GM19099 (cell line): Measurements from ENCODE around the gene KIF14.

ENCODE experiments used
- POLR2A ChIP-seq: IDR thresholded peaks from 3 replicates; pipeline ENCODE4 v1.6.1; 2011; ENCODE audit warnings: low read depth; ENCODE audit not compliant: insufficient read length; ENCODE audit errors: extremely low read depth

KIF14 gene

DNA sequence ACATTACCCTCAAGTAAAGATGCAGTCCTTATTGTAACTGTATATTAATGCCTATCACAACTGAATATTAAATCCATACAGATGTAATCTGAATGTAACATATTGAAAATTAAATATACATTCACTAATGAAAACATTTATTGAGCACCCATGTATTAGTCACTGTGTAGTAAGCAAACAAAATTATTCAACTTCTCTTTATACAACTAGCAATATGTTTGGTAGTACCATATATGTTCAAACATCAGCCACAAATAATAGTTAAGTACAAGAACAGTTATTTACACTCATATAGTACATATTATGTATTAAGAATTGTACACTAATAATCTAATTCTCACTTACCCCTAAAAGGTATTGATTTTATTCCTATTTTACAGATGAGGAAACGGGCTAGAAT, 17.9 kb downstream of the KIF14 start:
- TF ChIP-seq POLR2A = no peak

DNA sequence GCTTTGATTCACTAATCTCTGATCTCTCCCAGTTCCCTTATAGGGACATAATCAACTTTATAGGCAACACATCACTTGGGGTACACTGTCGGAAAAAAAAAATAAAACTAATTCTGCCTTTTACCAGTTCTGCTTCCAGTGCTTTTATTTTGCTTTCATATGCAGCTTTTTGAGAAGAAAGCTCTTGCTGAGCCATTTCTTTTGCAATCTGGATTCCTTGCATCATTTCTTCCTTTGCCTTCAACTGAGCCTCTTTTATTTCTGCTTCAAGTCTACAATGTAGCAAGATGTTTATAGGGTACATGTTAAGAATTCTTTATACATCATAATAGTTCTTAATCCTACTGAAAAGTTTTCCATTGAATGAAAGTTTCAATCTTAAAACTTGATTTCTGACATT, 30.6 kb downstream of the KIF14 start:
- TF ChIP-seq POLR2A = no peak

DNA sequence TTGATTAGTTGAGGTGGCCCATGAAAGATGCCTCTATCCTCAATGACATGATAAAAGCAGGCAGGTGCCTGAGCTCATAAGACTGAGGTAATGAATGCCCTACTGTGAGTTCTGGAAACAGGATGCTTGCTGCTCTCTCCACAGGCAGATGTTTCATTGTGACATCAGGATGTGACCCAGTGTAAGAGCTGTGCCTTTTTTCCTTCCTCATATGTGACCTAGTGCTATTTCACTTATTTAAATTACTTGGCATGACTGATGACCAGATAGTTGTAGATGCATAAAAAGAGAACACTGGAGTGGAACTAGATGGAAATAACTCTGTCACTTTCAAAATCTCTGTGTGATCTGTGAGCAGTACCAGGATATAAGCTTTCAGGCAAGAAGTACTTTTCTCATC, 31.9 kb downstream of the KIF14 start:
- TF ChIP-seq POLR2A = no peak

DNA sequence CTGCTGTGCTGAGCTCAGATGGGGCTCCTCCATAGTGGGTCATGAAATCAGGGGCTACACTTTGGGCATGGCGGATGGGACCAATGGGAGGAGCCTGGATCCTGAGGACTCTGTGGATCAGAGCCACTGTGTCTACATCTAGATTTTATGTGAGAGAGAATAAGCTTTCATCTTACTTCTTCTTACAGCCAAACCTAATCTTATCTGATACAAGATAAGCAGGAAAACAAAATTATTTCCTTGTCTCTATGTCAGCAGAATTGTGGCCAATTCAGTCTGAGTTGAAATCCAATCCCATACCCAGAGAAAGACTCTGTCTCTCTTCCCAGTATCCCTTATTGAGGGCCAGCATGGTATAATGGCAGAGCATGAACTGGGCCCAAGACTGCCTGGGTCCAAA, 56.2 kb downstream of the KIF14 start:
- TF ChIP-seq POLR2A = no peak

DNA sequence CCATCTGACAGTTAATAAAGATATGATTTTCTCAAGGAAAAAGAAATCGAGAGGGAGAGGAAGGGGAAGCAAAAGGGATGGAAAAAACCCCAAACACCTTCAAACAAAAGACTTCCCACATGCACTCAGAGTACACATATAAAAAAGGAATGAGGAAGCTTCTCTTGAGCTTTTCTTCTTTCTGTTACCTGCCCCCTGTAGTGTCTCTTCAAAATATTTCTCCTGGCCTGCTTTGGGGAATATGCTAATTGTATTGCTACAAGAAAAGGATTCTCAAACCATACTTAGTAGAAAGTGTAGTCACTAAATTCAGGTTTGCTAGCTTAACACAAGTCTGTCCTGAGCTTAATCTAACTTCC, 58.7 kb downstream of the KIF14 start:
- TF ChIP-seq POLR2A = no peak

DNA sequence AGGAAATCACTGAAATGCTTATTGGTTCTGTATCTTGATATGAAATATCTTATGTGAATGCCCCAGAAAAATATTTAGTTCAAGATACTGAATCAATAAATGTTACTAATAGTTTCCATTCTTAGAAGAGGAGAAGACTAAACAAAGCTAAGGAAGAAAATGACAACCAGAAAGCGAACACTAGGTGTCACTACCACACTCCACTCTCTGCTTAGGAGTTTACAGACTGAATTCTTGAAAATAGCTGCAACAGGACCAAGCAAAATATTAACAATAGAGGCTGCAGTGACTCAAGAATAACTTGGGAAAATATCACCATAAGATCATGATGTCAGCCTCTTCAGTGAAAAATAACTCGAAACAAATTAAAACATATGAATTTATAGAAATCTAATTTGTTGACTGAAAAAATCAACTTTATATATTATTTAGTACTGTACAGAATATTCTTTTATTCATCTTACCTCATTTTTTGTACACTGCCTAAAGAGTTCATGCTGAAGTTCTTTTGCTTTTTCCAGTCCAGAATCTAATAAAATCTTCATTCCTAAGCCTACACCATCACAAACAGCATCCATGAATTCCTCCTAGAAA, 61.6 kb downstream of the KIF14 start:
- TF ChIP-seq POLR2A = no peak

DNA sequence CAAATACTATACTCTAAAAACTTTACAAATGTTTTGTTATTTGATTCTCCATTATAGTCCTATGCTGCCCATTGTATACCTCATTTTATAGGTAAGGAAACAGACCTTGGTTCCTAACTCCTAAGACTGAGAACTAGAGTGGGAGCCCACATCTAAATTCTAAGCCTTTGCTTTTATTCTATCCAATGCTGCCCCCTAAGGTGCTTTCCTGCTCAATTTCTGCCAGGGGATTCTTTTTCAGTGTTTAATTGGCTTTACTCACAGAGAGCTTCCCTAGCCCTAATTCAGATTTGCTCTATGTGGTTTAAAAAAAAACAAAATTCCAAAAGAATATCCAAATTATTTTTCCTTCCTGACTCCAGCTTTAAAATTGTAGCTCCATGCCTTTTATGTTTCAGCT, 64.5 kb downstream of the KIF14 start:
- no peak for TF ChIP-seq POLR2A

DNA sequence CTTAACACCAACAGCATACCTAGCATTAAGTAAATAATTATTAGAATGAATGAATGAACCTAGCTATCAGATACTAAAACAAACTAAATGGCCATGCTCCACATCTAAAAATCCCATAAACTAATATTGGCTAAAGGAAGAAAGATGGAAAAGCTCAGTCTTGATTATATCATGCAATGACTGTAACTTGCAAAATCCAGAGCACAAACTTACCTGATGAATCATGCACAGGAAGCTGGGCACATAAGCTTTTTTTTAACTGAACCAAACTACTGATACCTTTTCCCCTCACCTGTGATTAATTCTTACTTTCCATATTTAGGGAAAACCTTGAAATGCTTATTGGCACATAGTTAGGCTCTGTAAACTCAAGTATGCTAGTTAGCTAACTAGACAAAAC, 70.2 kb downstream of the KIF14 start:
- no peak for TF ChIP-seq POLR2A

DNA sequence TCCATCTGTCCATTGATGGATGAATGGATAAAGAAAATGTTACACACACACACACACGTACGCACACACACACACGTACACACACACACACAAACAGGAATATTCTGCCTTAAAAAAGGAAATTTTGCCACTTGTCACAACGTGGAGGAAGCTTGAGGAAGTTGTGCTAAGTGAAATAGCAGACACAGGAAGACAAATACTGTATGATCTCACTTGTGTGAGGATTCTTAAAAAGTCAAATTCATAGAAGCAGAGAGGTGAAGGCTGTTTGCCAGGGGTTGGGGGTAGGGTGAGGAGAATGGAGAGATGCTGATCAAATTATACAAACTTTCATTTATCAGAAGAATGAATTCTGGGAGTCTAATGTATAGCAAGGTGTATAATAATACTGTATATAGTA, 73.2 kb downstream of the KIF14 start:
- TF ChIP-seq POLR2A = no peak

DNA sequence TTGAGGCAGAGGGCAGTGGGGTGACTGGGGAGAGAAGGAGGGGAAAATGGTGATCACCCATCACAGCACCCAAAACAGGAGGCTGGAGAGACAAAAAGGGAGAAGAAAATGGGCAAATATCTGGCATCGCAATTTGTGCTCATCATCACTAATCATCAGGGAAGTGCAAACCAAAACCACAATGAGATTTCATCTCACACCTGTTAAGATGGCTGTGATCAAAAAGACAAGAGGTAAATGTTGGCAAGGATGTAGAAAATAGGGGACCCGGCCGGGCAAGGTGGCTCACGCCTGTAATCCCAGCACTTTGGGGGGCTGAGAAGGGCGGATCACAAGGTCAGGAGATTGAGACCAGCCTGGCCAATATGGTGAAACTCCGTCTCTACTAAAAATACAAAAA, 74.0 kb downstream of the KIF14 start:
- TF ChIP-seq POLR2A = no peak

DNA sequence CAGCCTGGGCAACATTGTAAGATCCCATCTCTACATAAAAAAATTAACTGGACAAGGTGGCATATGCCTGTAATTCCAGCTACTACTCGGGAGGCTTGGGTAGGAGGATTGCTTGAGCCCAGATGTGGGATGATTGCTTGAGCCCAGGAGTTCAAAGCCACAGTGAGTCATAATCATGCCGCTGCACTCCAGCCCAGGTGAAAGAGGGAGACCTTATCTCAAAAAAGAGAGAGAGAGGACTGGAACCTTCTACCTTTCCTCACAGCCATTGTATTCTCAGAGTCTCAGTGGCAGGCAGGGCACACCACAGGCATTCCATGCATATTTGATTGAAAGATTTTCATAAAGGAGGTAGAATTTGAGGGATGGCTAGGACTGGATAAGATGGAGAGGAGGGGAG, 78.4 kb downstream of the KIF14 start:
- no peak for TF ChIP-seq POLR2A

DNA sequence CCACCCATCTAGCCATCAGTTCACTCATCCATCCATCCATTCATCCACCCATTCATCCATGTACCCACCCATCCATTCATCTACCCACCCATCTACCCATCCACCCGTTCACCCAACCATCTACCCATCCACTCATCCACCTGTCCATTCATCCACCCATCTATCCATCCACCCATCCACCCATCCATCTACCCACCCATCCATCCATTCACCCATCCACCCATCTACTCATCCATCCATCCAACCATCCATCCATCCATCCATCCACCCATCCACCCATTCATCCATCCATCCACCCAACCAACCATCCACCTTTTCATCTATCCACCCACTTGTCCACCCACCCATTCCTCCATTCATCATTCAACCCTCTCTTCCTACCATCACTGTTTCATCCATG, 80.3 kb downstream of the KIF14 start:
- no peak for TF ChIP-seq POLR2A

DNA sequence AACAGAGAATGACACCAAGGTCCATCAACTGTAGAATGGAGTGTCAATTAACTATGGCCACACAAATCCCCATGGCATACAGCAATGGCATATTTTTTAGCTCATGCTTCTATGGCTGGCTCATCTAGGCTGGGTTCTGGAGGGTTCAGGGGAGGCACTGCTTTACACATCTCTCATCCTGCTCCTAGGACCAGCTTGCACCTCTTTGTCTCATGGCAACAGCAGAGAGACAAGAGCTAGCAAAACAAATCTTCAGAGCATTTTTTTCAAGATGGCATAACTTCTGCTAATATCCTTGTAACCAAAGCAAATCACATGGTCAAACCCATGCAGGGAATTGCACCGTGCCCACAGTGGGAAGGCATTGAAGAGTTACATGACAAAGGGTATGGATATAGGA, 82.4 kb downstream of the KIF14 start:
- no peak for TF ChIP-seq POLR2A

DNA sequence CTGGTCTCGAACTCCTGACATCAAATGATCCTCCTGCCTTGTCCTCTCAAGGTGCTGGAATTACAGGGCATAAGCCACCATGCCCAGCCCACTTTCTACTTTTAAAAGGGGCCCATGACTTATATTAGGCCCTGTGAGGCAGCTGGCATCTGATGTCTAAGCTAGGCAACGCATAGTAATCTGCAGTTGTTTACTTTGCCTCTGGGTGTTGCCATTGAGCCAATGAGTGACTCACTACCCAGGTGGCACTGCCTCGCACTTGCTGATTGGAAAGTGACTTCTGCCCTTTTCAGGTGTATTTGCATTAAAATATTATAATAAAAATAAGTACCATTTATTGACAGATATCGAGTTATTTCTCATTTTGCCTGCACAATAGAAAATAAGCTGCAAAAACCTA, 84.9 kb downstream of the KIF14 start:
- no peak for TF ChIP-seq POLR2A

DNA sequence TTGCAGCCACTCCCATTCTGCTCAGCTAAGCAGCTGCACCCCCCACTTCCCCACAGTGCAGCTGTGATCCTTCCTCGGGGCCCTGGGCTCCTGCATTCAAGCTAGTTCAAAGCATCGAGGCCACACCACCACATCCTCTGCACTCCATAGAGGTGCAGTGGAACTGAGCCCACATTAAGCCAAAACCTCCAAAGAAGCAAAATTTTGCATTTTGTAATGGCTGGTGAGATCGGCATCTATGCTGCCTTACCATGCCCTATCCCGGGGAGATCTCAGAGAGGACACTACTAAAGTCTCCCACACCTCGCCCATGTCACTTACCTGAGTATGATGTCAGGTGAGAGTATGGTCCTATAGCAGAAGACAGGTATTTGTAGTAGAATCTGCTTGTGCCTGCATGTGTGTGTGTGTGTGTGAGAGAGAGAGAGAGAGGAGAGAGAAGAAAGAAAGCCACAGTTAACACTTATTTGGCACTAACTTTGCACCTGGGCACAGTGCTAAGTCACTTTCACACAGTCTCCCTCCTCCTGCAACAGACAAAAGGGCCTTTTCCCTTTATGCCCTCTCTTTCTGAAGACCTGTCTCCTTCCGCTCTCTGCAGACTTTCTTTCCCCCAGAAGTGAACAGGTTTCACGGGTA, 89.8 kb downstream of the KIF14 start:
- TF ChIP-seq POLR2A = no peak

DNA sequence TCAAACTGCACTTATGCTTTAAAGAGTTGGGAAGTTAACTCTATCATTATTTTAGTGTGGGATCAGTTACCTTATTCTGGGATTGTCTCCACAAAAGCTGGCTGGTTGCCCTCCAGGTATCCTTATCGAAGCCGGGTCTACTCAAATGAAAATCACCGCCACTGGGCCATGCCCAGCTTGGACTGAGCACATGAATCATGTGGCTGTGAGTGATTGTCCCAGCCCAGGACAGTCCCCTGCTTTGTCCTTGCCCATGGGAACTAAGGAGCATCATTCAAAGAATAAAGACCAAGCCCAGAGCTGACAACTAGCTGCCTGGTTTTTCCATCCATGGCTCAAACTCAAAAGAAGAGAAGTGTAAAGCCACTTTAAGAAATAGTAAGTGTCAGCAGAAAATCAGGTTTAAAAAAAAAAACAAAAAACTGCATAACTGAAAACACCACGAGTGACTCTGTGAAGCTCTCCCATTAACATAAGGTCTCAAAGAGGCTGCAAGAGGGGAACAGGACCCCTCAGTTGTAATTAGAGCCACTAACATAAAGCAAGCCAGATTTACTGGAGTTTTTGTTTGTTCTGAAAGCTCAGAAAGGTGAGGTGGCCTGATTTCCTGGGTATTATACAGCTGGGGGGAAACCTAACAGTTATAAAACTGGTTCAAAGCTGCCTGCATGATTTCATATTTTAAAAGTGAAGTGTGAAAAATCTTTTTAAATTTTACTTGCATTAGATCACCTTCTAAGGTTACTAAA, 91.5 kb downstream of the KIF14 start:
- no peak for TF ChIP-seq POLR2A
